Amniotic stem cell (primary cell): ENCODE results near the gene STK36.

Source experiments
- DNase-seq: peaks from one replicate; lab custom pipeline; 2025; lab: John Stamatoyannopoulos, UW

STK36 gene

DNA sequence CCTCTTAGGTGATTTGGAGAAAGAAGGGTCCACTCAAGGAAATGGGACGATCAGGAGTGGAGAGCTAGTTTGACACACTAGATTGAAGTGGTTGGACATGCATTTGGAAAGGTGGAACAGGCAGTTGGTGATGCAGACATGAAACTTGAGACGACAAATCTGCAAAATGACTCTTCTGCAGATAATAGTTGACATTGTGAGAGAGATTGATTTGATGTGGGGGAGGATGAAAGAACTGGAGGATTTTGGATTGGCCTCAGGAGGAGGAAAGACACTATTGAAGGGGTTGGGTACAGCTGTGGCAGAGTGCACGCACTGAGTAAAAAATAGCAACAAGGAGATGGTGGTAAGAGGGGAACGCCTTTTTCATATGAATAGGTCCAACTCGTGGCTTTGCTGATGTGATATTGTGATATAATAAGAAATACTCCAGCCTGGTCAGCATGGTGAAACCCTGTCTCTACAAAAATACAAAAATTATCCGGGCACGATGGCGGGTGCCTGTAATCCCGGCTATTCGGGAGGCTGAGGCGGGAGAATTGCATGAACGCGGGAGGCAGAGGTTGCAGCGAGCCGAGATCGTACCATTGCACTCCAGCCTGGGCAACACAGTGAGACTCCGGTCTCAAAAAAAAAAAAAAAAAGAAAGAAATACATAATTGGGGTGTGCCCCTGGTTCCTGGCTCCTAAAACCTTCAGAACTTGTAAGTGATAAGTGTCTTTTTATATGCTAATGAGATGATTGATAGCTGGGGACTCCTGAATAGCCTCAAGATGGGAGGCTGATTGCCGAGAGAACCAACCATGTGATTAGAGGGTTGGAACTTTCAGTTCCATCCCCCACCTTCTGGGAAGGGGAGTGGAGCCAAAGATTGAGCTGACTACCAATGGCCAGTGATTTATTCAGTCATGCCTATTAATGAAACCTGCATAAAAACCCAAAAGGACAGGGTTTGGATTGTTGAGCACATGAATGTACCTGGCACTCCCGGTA is 48.5 kb downstream of the STK36 start:
- no peak for DNase-seq

GRCh38 chr2:218721488-218721887 is 49.6 kb downstream of the STK36 start:
- DNase-seq, result no peak

DNA sequence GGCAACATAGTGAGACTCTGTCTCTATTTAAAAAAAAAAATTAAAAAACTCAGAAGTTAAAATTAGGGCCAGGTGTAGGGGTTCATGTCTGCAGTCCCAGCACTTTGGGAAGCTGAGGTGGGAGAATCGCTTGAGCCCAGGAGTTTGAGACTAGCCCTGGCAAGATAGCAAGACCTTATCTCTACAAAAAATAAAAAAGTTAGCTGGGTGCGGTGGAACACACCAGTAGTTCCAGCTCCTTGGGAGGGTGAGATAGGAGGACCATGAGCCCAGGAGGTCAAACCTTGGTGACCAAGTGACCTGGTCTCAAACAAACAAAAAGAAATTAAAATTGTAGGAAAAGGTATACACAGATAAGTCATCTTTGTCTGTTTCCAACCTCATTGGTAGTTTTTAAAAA is 50.0 kb downstream of the STK36 start:
- no peak for DNase-seq

GRCh38 chr2:218722419-218722818 is 50.5 kb downstream of the STK36 start:
- no peak for DNase-seq

- no peak for DNase-seq
Observed at GRCh38 chr2:218722876-218723785, 51.2 kb downstream of the STK36 start.

GRCh38 chr2:218726004-218726574 is 54.2 kb downstream of the STK36 start:
- DNase-seq, result no peak

GRCh38 chr2:218727502-218728165 is 55.7 kb downstream of the STK36 start:
- no peak for DNase-seq

DNA sequence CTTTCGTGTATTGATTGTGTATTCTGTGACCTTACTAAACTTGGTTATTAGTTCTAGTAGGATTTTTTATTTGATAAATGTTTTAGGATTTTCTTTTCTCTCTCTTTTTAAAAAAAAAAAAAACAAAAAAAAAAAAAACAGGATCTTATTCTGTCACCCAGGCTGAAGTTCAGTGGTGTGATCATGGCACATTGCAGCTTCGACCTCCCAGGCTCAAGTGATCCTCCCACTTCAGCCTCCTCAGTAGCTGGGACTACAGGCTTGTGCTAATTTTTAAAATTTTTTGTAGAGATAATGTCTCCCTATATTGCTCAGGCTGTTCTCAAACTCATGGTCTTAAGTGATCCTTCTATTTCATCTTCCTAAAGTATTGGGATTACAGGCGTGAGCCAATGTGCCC is 57.8 kb downstream of the STK36 start:
- DNase-seq, result no peak

GRCh38 chr2:218732052-218732760 is 60.3 kb downstream of the STK36 start:
- no peak for DNase-seq

- no peak for DNase-seq
Observed at GRCh38 chr2:218732761-218733158, 60.9 kb downstream of the STK36 start.

- no peak for DNase-seq
Observed at GRCh38 chr2:218733171-218734021, 61.5 kb downstream of the STK36 start.

DNA sequence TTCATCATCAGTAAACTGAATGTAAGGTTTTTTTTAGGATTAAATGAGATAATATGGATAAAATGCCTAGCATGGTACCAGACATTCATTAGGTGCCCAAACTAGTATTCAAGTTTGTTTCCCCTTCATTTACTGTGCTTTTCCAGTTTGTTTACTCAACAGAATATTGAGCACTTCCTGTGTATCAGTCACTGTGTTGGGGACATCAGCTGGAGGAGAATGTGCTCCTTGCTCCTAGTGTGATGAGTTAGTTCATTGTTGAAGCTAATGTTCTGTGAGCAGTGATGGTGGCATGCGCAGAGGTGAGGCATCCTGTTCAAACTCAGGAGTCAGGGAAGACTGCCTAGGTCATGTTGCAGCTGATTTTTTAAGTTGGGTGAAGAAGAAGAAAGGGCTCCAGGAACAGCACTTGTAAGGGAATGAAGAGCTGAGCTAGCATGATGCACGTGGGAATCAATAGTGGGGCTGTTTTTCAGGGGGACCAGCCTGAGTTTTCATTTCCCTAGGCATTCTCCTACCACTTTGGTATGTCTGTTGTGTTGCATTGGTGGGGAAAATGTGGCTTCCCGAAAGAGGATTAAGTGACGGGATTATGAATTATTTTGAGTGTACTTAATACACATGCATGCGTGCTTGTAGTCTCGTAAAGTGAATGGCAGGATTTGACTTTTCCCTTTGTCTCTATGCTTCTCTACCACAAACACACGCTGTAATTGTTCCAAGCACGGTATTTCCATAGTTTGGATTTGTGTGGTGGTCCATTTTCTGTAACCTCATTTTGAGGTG is 62.5 kb downstream of the STK36 start:
- DNase-seq, result no peak

DNA sequence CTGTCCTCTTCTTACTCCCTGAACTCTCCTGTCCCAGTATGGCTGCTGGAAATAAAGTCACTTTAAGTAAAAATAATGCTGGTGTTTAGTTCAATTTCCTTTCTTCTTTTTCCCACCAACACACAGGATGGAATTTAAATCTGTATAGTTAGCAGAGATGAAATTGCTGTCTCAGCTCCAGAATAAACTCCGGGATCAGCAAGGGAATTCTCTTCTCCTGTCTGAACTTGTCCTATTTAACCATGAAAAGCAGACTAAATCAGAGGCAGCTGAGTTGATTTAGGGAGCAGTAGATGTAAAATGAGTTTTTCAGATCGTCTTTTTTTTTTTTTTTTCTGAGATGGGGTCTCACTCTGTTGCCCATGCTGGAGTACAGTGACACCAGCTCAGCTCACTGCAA is 64.6 kb downstream of the STK36 start:
- no peak for DNase-seq

GRCh38 chr2:218743068-218743467 is 71.2 kb downstream of the STK36 start:
- no peak for DNase-seq

DNA sequence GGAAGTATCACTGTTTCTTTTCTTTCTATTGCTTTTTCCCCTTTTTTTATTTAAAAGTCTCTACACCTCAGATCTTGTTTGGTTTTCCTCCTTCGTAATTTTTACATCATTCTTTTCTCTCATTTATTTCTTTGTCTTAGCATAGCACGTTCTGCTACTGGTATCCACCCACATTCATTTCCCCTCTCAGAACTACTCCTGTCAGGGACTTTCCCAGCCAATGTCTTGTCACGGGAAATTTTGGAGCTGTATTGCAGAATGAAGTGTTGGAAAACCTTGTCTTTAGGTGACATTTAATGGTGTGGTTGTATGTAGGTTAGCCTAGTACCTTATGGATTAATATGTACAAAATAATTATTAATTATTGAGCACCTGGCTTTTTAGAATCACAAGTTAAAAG is 72.7 kb downstream of the STK36 start:
- DNase-seq, result no peak

GRCh38 chr2:218745160-218745558 is 73.3 kb downstream of the STK36 start:
- no peak for DNase-seq

- no peak for DNase-seq
Observed at GRCh38 chr2:218745559-218746469, 73.9 kb downstream of the STK36 start.

DNA sequence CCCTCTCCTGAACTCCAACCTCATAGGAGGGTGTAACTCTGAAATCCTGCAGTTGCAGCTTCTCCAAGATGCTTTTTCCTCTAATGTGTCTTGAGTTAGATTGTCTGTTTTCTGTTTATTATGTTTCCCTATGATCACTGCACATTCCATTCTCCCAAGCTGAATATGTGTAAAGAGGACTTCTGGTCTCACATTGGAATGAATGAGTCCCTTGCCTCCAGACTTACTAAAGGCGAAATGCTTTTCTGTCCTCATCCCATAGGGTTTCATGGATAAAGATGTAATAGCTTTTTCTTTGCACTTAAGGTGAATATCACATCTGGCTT is 74.5 kb downstream of the STK36 start:
- no peak for DNase-seq

DNA sequence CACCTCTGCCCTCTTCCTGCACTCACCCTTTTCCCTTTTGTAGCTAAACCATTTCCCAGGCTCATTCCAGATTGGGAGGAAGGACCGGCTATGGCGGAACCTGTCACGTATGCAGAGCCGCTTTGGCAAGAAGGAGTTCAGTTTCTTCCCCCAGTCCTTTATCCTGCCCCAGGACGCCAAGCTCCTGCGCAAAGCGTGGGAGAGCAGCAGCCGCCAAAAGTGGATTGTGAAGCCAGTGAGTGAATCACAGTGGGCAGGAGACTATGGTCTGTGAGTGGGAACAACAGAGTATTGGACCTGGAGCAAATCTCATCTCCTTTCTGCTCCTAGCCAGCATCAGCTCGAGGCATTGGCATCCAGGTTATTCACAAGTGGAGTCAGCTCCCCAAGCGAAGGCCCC is 75.1 kb downstream of the STK36 start:
- no peak for DNase-seq
